Lower leg skin (tissue), 4 donors: Measurements from ENCODE around the gene SMC2. TPM values are rescaled to one million over a fixed set of nuclear protein-coding genes. Genes with fewer than 3 reads are reported as not detected.

Experiments used
- DNase-seq, 2 donors: peaks; one replicate each; pipeline ENCODE4 v3.0.0-alpha.2; 2019; ENCODE audit warnings: low spot score in 2 of 2
- H3K4me3 ChIP-seq: fragments of 200-600 bp; sonication (generic); 2 replicates; pipeline ENCODE4 v1.5.1; 2017; ENCODE audit warnings: mild to moderate bottlenecking, low read depth; ENCODE audit not compliant: poor library complexity, severe bottlenecking
- POLR2A ChIP-seq, 2 donors: fragments of 450-650 bp; IDR thresholded peaks; one replicate each; pipeline ENCODE4 v1.6.1; 2016 to 2017; ENCODE audit warnings: antibody characterized with exemption in 2 of 2, mild to moderate bottlenecking in 1 of 2, moderate library complexity in 1 of 2
- WGBS, 2 donors: methylation state at CpG; one replicate each; pipeline ENCODE4 v1.1.5; 2018; 5-methylcytosine and 5-hydroxymethylcytosine counted together
- intact Hi-C: fragments of 100-400 bp; cut with DNase I; formaldehyde crosslinking; loops from one replicate; pipeline ENCODE4 v1.15.0; 2023; ENCODE audit warnings: low total_unique reads
- total RNA-seq, 4 donors: library from RNA; depleted of rRNA; stranded (reverse); fragments of >200 nt; gene quantifications; one replicate each; pipeline ENCODE4 v1.1.0, GENCODE V29; 2016
- TF ChIP-seq, protein P1 (sequence below), 3 donors: fragments of 450-650 bp; IDR thresholded peaks; one replicate each; pipeline ENCODE4 v1.5.1; 2016; ENCODE audit warnings: antibody characterized with exemption in 3 of 3, mild to moderate bottlenecking in 3 of 3, moderate library complexity in 2 of 3

SMC2 gene
- total RNA-seq, 4 donors from 2014 or later: 5.0 to 8.4 (median 7.7) TPM

GRCh38 chr9:104142799-104143549 lies 48.9 kb downstream of the SMC2 start:
- no peak for DNase-seq
- intact Hi-C loops: no loop called here
- no peak for TF ChIP-seq POLR2A (IDR thresholded peaks at IDR 0.05)
- TF ChIP-seq, protein P1, sequence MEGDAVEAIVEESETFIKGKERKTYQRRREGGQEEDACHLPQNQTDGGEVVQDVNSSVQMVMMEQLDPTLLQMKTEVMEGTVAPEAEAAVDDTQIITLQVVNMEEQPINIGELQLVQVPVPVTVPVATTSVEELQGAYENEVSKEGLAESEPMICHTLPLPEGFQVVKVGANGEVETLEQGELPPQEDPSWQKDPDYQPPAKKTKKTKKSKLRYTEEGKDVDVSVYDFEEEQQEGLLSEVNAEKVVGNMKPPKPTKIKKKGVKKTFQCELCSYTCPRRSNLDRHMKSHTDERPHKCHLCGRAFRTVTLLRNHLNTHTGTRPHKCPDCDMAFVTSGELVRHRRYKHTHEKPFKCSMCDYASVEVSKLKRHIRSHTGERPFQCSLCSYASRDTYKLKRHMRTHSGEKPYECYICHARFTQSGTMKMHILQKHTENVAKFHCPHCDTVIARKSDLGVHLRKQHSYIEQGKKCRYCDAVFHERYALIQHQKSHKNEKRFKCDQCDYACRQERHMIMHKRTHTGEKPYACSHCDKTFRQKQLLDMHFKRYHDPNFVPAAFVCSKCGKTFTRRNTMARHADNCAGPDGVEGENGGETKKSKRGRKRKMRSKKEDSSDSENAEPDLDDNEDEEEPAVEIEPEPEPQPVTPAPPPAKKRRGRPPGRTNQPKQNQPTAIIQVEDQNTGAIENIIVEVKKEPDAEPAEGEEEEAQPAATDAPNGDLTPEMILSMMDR (IDR thresholded peaks at IDR 0.05): no peak

GRCh38 chr9:104143550-104143910 lies 49.4 kb downstream of the SMC2 start:
- 91 to 92% methylated on average over 3 of the region's 3 CpGs for WGBS, 2 donors
- no peak for DNase-seq
- intact Hi-C loops: no loop called here
- H3K4me3 ChIP-seq: no peak overlapping the region
- TF ChIP-seq, protein P1 (IDR thresholded peaks at IDR 0.05): no peak
- no peak for TF ChIP-seq POLR2A (IDR thresholded peaks at IDR 0.05)

More at GRCh38 chr9:104142799-104143549, 48.9 kb downstream of the SMC2 start:
- WGBS, 2 donors: 92 to 93% methylated on average over 3 of the region's 3 CpGs
- H3K4me3 ChIP-seq: no peak overlapping the region

DNA sequence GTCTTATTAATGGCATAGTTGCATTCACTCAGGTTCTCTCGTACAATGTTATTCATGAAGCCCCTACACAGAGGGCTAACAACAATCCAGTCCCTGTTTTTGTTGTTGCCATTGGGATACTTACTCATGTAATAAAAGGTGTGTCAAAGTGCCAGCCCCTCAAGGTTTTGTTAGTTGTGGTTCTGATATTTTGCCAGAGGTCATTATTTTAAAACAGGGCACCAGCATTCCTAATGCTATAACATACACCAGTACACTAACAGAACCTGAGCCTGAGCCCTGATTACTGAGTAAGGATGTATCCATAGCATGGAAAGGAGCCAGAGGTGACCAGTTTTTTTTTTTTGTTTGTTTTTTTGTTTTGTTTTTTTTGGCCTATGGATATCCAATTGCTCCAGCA lies 50.2 kb downstream of the SMC2 start:
- TF ChIP-seq, protein P1 (IDR thresholded peaks at IDR 0.05): no peak
- TF ChIP-seq POLR2A (IDR thresholded peaks at IDR 0.05): no peak
- DNase-seq: no peak
- intact Hi-C loops: no loop called here
- 93 to 100% methylated on average over 1 of the region's 1 CpG for WGBS, 2 donors
- no peak overlapping the region for H3K4me3 ChIP-seq

DNA sequence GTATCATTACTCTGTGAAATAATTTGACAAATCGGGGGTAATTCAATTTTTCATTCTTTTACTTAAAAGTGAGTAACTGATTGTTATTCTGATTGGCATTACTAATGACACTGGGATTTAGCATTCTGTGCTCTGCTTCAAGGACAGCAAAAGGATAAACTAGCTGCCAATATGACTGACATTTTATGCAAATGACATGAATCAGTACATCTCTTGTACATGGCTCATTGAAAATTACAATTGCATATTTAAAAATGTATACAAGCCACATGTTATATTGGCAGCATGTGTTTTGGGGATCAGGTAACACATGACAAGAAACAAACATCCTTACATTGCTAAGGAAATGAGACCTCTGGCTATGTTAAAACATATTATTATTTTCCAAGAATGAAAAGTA lies 79.0 kb downstream of the SMC2 start:
- no peak for DNase-seq
- 80 to 98% methylated on average over 1 of the region's 1 CpG for WGBS, 2 donors
- intact Hi-C loops: no loop called here
- H3K4me3 ChIP-seq: no peak overlapping the region
- TF ChIP-seq POLR2A (IDR thresholded peaks at IDR 0.05): no peak
- TF ChIP-seq, protein P1 (IDR thresholded peaks at IDR 0.05): no peak

- DNase-seq: no peak
- WGBS, 2 donors: 72% methylated on average over 3 of the region's 3 CpGs
- intact Hi-C loops: no loop called here
Measured at GRCh38 chr9:104177003-104177611, 83.0 kb downstream of the SMC2 start.

More at GRCh38 chr9:104177003-104177611, 83.0 kb downstream of the SMC2 start:
- TF ChIP-seq, protein P1 (IDR thresholded peaks at IDR 0.05): no peak
- no peak for TF ChIP-seq POLR2A (IDR thresholded peaks at IDR 0.05)
- H3K4me3 ChIP-seq: no peak overlapping the region
